ENCODE measurements around the gene VASP.

DNA sequence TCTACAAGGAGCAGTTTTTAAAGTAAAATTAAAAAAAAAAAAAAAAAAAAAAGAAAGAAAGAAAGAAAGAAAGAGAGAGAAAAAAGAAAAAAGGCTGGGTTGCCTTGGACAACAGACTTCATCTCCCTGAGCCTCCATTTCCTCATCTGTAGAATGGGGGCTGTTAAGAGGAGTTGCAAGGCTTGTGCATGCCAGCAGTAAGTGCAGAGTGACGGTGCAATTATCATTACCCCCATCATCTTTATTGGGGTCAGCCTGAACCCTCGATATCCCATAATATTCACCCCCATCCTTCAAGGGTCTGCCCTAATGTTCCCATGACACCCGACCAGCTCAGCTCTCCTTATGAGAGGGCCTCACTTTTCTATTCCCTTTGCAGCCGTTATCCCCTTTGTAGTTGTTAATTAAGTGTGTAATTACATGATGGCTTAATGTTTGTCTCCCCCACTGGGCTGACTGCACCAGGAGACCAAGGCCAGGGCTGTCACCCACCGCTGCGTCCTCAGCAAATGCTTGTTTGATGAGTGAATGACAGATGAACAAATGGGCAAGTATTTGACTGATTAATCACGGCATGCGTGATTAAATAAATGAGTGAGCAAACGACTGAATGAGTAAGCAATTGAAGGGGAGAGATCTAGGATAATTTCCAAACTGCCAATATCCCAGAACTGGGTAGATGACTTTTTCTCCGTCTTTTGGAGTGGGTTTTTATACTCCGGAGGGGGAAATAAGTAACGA is 29.4 kb upstream of the VASP start:
- TF ChIP-seq POLR2A (IDR thresholded peaks at IDR 0.05; ENCODE audit: low read length): no peak
- TF ChIP-seq GATA1 (IDR thresholded peaks at IDR 0.05; ENCODE audit: low read depth, low read length): no peak
